H9 (cell line): ENCODE measurements around the gene NSMF. TPM values are rescaled to one million over a fixed set of nuclear protein-coding genes. Genes with fewer than 3 reads are reported as not detected.

Experiments
- DNase-seq: peaks from one replicate; pipeline ENCODE4 v3.0.0-alpha.2; 2017
- H2AFZ ChIP-seq: one replicate; pipeline ENCODE4 v1.6.1; 2013; ENCODE audit warnings: mild to moderate bottlenecking, low read length, control low read depth, moderate library complexity
- H2AK5ac ChIP-seq: 2 replicates; pipeline ENCODE4 v1.6.1; 2013; ENCODE audit warnings: low read length, control low read depth, mixed read lengths; ENCODE audit not compliant: insufficient read length
- H2BK120ac ChIP-seq: one replicate; pipeline ENCODE4 v1.6.1; 2013; ENCODE audit warnings: low read depth, mild to moderate bottlenecking, low read length, control low read depth, inconsistent platforms; ENCODE audit not compliant: poor library complexity, severe bottlenecking
- H2BK12ac ChIP-seq: 2 replicates; pipeline ENCODE4 v1.6.1; 2013; ENCODE audit warnings: low read length, control low read depth, mixed read lengths, low read depth; ENCODE audit not compliant: insufficient read length
- H2BK15ac ChIP-seq: 2 replicates; pipeline ENCODE4 v1.6.1; 2013; ENCODE audit warnings: low read depth, low read length, control low read depth
- H2BK20ac ChIP-seq: one replicate; pipeline ENCODE4 v1.6.1; 2013; ENCODE audit warnings: low read depth, mild to moderate bottlenecking, low read length, control low read depth, inconsistent platforms; ENCODE audit not compliant: poor library complexity, severe bottlenecking
- H2BK5ac ChIP-seq: 2 replicates; pipeline ENCODE4 v1.6.1; 2013; ENCODE audit warnings: low read length, control low read depth, mixed read lengths; ENCODE audit not compliant: insufficient read length
- H3K14ac ChIP-seq: 2 replicates; pipeline ENCODE4 v1.6.1; 2013; ENCODE audit warnings: low read length, control low read depth; ENCODE audit not compliant: insufficient read depth
- H3K18ac ChIP-seq: 2 replicates; pipeline ENCODE4 v1.6.1; 2013; ENCODE audit warnings: low read depth, mild to moderate bottlenecking, mixed read lengths, low read length, control low read depth; ENCODE audit not compliant: insufficient read length
- H3K23ac ChIP-seq: 2 replicates; pipeline ENCODE4 v1.6.1; 2013; ENCODE audit warnings: low read length, control low read depth, mixed read lengths, low read depth; ENCODE audit not compliant: insufficient read length
- H3K23me2 ChIP-seq: 2 replicates; pipeline ENCODE4 v1.6.1; 2013; ENCODE audit warnings: low read depth, mild to moderate bottlenecking, mixed read lengths, low read length, control low read depth; ENCODE audit not compliant: insufficient read length, poor library complexity, severe bottlenecking
- H3K27ac ChIP-seq: 2 replicates; pipeline ENCODE4 v1.5.1; 2013; ENCODE audit warnings: low read length, control low read depth, mixed read lengths, low read depth; ENCODE audit not compliant: insufficient read length
- H3K27me3 ChIP-seq: 2 replicates; pipeline ENCODE4 v1.6.1; 2013; ENCODE audit warnings: low read length, control low read depth, inconsistent platforms; ENCODE audit not compliant: insufficient read depth
- H3K4ac ChIP-seq: 2 replicates; pipeline ENCODE4 v1.6.1; 2013; ENCODE audit warnings: low read depth, mild to moderate bottlenecking, control low read depth, inconsistent platforms, low read length, moderate library complexity
- H3K4me1 ChIP-seq: 2 replicates; pipeline ENCODE4 v1.6.1; 2013; ENCODE audit warnings: low read length, control low read depth, inconsistent platforms; ENCODE audit not compliant: insufficient read depth
- H3K4me2 ChIP-seq: 2 replicates; pipeline ENCODE4 v1.6.1; 2013; ENCODE audit warnings: low read length, control low read depth, mixed read lengths; ENCODE audit not compliant: insufficient read length, insufficient read depth
- H3K56ac ChIP-seq: 2 replicates; pipeline ENCODE4 v1.6.1; 2013; ENCODE audit warnings: low read depth, mild to moderate bottlenecking, mixed read lengths, low read length, control low read depth; ENCODE audit not compliant: insufficient read length
- H3K79me1 ChIP-seq: 2 replicates; pipeline ENCODE4 v1.6.1; 2013; ENCODE audit warnings: low read depth, mild to moderate bottlenecking, moderate library complexity, low read length, control low read depth, inconsistent platforms; ENCODE audit not compliant: insufficient read depth, poor library complexity, severe bottlenecking
- H3K79me2 ChIP-seq: 2 replicates; pipeline ENCODE4 v1.6.1; 2013; ENCODE audit warnings: low read length, control low read depth, inconsistent platforms; ENCODE audit not compliant: insufficient read depth
- H3K9ac ChIP-seq: 2 replicates; pipeline ENCODE4 v1.6.1; 2013; ENCODE audit warnings: low read length, control low read depth, mixed read lengths; ENCODE audit not compliant: insufficient read length; ENCODE audit errors: extremely low read depth
- H3K9me3 ChIP-seq: one replicate; pipeline ENCODE4 v1.6.1; 2013; ENCODE audit warnings: low read depth, low read length, inconsistent platforms; ENCODE audit not compliant: control insufficient read depth
- H3T11ph ChIP-seq: one replicate; pipeline ENCODE4 v1.6.1; 2013; ENCODE audit warnings: mild to moderate bottlenecking, low read length, control low read depth, inconsistent platforms
- H4K20me1 ChIP-seq: one replicate; pipeline ENCODE4 v1.6.1; 2013; ENCODE audit not compliant: control insufficient read depth, insufficient read length, insufficient read depth
- H4K5ac ChIP-seq: 2 replicates; pipeline ENCODE4 v1.6.1; 2013; ENCODE audit warnings: low read depth, mild to moderate bottlenecking, mixed read lengths, low read length, control low read depth; ENCODE audit not compliant: insufficient read length
- H4K8ac ChIP-seq: replicated peaks from 2 replicates; pipeline ENCODE4 v1.6.1; 2013; ENCODE audit warnings: low read length, control low read depth, mixed read lengths, low read depth; ENCODE audit not compliant: insufficient read length
- H4K91ac ChIP-seq: 2 replicates; pipeline ENCODE4 v1.6.1; 2013; ENCODE audit warnings: low read depth, mild to moderate bottlenecking, moderate library complexity, mixed read lengths, low read length, control low read depth; ENCODE audit not compliant: insufficient read length
- H3K27ac Mint-ChIP-seq, 3 experiments: 2 replicates in 2 of 3; 3 replicates in 1 of 3; pipeline ENCODE4 v1.8.0; 2020 to 2021; ENCODE audit warnings: mixed read lengths in 3 of 3, mild to moderate bottlenecking in 1 of 3, moderate library complexity in 1 of 3
- H3K27me3 Mint-ChIP-seq: 2 replicates; pipeline ENCODE4 v1.8.0; 2021; ENCODE audit warnings: low read depth, mild to moderate bottlenecking, moderate library complexity, mixed read lengths
- H3K36me3 Mint-ChIP-seq, 3 experiments: 2 replicates in 2 of 3; 3 replicates in 1 of 3; pipeline ENCODE4 v1.8.0; 2020 to 2021; ENCODE audit warnings: low read depth in 3 of 3, mixed read lengths in 3 of 3; ENCODE audit not compliant: insufficient read depth in 1 of 3
- H3K4me1 Mint-ChIP-seq, 2 experiments: 2 replicates each; pipeline ENCODE4 v1.8.0; 2020; ENCODE audit warnings: mixed read lengths in 2 of 2
- H3K4me3 Mint-ChIP-seq, 2 experiments: 2 replicates in 1 of 2; 3 replicates in 1 of 2; pipeline ENCODE4 v1.8.0; 2020 to 2021; ENCODE audit warnings: mild to moderate bottlenecking in 2 of 2, mixed read lengths in 2 of 2, moderate library complexity in 1 of 2
- H3K9me3 Mint-ChIP-seq, 2 experiments: 2 replicates in 1 of 2; 3 replicates in 1 of 2; pipeline ENCODE4 v1.8.0; 2020; ENCODE audit warnings: mild to moderate bottlenecking in 2 of 2, mixed read lengths in 2 of 2, moderate library complexity in 1 of 2
- CTCF ChIP-seq: fragments of 200-600 bp; sonication (generic); conservative IDR thresholded peaks from 3 replicates; pipeline ENCODE4 v1.8.0; 2021; ENCODE audit warnings: antibody characterized with exemption, mild to moderate bottlenecking
- WGBS: extraction: QIAGEN DNeasy Blood & Tissue Kit; methylation state at CpG from one replicate; pipeline ENCODE4 v1.1.7; 2013; ENCODE audit warnings: missing lambda C conversion rate, low lambda C conversion rate, mixed read lengths; ENCODE audit not compliant: insufficient read length; ENCODE audit errors: extremely low coverage; 5-methylcytosine and 5-hydroxymethylcytosine counted together
- total RNA-seq: library from RNA; stranded (reverse); gene quantifications from 2 replicates; pipeline ENCODE4 v1.2.1, GENCODE V29; 2021

NSMF gene
- total RNA-seq, 1 experiment from 2014 or later = 46.3 TPM

DNA sequence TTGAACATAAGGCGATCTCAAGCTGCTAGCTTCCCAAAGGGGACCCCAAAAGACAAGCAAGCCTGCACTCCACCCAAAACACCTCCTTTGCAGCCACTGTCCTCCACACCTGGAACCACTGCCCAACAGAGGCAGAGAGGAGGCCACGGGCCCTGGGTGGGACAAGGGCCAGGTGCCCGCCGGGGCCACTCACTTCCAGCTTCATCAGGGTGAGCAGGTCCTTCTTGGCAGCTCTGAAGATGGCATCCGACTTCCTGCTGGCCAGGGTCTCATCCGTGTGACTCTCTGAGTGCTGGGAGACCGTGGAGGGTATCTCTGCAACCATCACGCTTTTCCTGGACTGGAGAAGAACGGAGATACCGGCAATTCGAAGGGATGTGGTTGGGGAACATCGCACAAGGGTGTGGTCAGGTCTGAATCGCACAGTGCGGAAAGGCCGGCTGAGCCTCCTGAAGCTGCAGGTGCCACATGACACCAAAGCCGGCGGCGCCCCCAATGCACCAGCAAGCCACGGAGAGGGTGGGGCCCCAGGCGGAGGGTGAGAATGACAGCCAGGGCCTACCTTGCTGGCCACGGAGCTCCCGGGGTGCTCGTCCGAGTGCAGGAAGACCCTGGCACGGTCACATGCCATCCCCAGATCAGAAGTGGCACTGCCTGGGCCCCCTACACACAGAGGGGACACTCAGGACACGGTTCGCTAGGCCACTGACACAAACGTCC, 46.4 kb upstream of the NSMF start:
- TF ChIP-seq CTCF = no peak
- H3K9me3 ChIP-seq = no peaks in the 10 kb centered on the region

More for the DNA sequence above, 46.4 kb upstream of the NSMF start:
- no peaks in the 10 kb centered on the region for H3K23me2 ChIP-seq
- no peak overlapping the region for H2BK120ac ChIP-seq
- no peak overlapping the region for H3K23ac ChIP-seq
- H2AFZ ChIP-seq = no peak overlapping the region
- Mint-ChIP-seq H3K27ac (no peak overlapping the region), H3K27me3 (peaks cover 25% of the 10 kb centered on the region), H3K4me3 (no peak overlapping the region), H3K36me3 (peaks cover 4 to 16% (median 16%) of the 10 kb centered on the region in 3 experiments), H3K4me1 (no peaks in the 10 kb centered on the region), H3K9me3 (peaks cover 28 to 78% of the 10 kb centered on the region in 2 experiments)
- H4K91ac ChIP-seq = no peak overlapping the region
- H4K5ac ChIP-seq = no peak overlapping the region
- H3K27me3 ChIP-seq = no peaks in the 10 kb centered on the region
- H3T11ph ChIP-seq = no peak overlapping the region
- H3K56ac ChIP-seq = no peak overlapping the region
- no peak overlapping the region for H3K4me2 ChIP-seq
- no peak overlapping the region for H3K9ac ChIP-seq
- H3K18ac ChIP-seq = no peak overlapping the region
- H3K79me1 ChIP-seq = no peaks in the 10 kb centered on the region
- no peak for DNase-seq
- H2BK12ac ChIP-seq = no peak overlapping the region
- H2BK20ac ChIP-seq = no peak overlapping the region
- no peak overlapping the region for H3K14ac ChIP-seq
- H4K20me1 ChIP-seq = no peaks in the 10 kb centered on the region
- H3K4ac ChIP-seq = no peak overlapping the region
- no peak overlapping the region for H3K27ac ChIP-seq
- no peak overlapping the region for H2AK5ac ChIP-seq
- H3K79me2 ChIP-seq = no peaks in the 10 kb centered on the region
- H4K8ac ChIP-seq = no peak overlapping the region
- H2BK15ac ChIP-seq = no peak overlapping the region
- H3K4me1 ChIP-seq = no peaks in the 10 kb centered on the region
- no peak overlapping the region for H2BK5ac ChIP-seq
- no CpG with 5 or more reads among the region's 28 CpGs for WGBS
